KOPT-K1 (cell line): ENCODE measurements around the gene PHACTR1.
"Not testable (repeated sequence)": the region's sequence is repeated elsewhere in the genome, so short reads cannot be mapped to it uniquely, and the experiment has no call there.

Experiments used
- H3K27ac ChIP-seq: fragments of 200-600 bp; sonication (generic); 2 replicates; pipeline ENCODE4 v1.5.1; 2016; ENCODE audit warnings: antibody characterized with exemption, mild to moderate bottlenecking, low read depth, low read length; ENCODE audit not compliant: poor library complexity, severe bottlenecking
- H3K36me3 ChIP-seq: fragments of 200-600 bp; sonication (generic); 2 replicates; pipeline ENCODE4 v1.5.1; 2017; ENCODE audit warnings: antibody characterized with exemption, mild to moderate bottlenecking, low read length, moderate library complexity; ENCODE audit not compliant: insufficient read depth
- H3K9me3 ChIP-seq: fragments of 200-600 bp; sonication (generic); 2 replicates; pipeline ENCODE4 v1.5.1; 2017; ENCODE audit warnings: antibody characterized with exemption, low read length, mild to moderate bottlenecking; ENCODE audit not compliant: insufficient read depth, poor library complexity, severe bottlenecking

Gene PHACTR1

GRCh38 chr6:13105139-13105538 lies 388.6 kb downstream of the PHACTR1 start:
- H3K9me3 ChIP-seq: peaks cover 5% of the 10 kb centered on the region
- H3K36me3 ChIP-seq: no peaks in the 10 kb centered on the region
- H3K27ac ChIP-seq: no peak overlapping the region

DNA sequence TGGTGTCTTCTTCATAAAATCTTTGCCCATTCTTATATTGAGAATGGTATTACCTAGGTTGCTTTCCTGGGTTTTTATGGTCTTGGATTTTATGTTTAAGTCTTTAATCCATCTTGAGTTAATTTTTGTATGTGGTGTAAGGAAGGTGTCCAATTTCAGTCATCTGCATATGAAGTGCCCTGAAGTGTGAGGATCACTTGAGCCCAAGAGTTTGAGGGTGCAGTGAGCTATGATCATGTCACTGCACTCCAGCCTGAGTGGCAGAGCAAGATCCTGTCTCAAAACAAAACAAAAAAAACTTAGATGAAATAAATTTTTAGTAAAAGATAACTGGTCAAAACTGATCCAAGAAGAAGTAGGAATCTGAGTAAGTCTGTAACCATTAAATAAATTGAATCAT lies 396.4 kb downstream of the PHACTR1 start:
- no peaks in the 10 kb centered on the region for H3K36me3 ChIP-seq
- no peak overlapping the region for H3K27ac ChIP-seq
- H3K9me3 ChIP-seq: peaks cover 15% of the 10 kb centered on the region

DNA sequence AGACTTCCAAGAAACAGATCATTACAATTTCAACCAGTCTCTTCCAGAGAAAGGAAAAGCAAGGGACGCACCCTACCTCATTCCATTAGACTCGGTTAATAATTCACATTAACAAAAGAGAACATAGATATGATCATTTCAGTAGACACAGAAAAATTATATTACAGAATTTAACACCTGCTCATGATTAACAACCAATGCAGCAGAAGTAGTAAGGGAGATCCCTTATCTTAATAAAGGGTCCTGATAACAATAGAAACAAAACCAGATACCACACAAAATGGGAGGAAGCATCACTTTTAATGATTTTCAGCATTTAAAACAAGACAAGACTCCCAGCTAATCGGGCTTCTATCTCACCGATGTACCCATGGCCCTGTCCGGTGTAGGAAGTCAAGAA lies 396.8 kb downstream of the PHACTR1 start:
- Histone ChIP-seq H3K27ac (no peak overlapping the region), H3K9me3 (peaks cover 15% of the 10 kb centered on the region), H3K36me3 (no peaks in the 10 kb centered on the region)

- no peaks in the 10 kb centered on the region for H3K36me3 ChIP-seq
- no peak overlapping the region for H3K27ac ChIP-seq
- H3K9me3 ChIP-seq: peaks cover 15% of the 10 kb centered on the region
Observed at GRCh38 chr6:13113981-13114593, 397.5 kb downstream of the PHACTR1 start.

GRCh38 chr6:13116155-13116554 lies 399.6 kb downstream of the PHACTR1 start:
- Histone ChIP-seq H3K9me3 (peaks cover 2% of the 10 kb centered on the region), H3K36me3 (no peaks in the 10 kb centered on the region), H3K27ac (no peak overlapping the region)

DNA sequence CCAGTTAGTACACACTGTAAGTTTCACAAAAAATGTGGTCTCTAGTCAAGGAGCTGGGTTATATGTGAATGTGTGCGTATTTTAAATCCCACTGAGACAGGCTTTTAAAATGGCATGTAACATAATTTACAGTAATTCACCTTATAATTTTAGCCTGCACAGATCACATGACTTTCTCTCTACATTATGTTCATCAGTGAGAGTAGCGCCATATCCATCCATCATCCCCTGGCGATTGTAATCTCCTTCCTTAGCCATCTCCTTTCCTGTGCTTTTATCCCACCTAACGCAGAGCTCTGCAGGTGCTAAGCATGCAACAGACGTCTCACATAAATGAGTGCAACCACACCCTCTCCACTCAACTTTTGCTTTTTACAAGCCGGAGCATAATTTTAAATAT lies 401.0 kb downstream of the PHACTR1 start:
- no peak overlapping the region for H3K27ac ChIP-seq
- H3K9me3 ChIP-seq: no peaks in the 10 kb centered on the region
- no peaks in the 10 kb centered on the region for H3K36me3 ChIP-seq

DNA sequence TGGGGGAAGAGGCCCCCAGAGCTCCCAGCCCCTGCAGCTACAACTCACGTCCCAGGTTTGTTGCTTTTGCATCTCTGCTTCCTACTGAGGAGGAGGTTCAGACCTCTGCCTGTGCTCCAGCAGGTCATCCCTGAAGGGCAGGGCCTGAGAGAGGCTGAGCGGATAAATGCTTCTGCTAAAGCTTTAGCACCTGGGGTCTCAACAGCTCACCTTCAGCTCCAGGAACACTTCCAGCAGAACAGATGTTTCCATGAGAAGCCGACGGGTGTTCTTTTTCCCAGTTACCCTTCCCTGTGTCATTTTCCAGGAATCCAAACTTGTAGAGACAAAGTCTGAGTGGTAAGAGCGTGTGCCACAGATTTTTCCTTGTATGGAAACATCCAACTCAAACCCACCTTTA lies 403.0 kb downstream of the PHACTR1 start:
- no peaks in the 10 kb centered on the region for H3K9me3 ChIP-seq
- no peak overlapping the region for H3K27ac ChIP-seq
- no peaks in the 10 kb centered on the region for H3K36me3 ChIP-seq

DNA sequence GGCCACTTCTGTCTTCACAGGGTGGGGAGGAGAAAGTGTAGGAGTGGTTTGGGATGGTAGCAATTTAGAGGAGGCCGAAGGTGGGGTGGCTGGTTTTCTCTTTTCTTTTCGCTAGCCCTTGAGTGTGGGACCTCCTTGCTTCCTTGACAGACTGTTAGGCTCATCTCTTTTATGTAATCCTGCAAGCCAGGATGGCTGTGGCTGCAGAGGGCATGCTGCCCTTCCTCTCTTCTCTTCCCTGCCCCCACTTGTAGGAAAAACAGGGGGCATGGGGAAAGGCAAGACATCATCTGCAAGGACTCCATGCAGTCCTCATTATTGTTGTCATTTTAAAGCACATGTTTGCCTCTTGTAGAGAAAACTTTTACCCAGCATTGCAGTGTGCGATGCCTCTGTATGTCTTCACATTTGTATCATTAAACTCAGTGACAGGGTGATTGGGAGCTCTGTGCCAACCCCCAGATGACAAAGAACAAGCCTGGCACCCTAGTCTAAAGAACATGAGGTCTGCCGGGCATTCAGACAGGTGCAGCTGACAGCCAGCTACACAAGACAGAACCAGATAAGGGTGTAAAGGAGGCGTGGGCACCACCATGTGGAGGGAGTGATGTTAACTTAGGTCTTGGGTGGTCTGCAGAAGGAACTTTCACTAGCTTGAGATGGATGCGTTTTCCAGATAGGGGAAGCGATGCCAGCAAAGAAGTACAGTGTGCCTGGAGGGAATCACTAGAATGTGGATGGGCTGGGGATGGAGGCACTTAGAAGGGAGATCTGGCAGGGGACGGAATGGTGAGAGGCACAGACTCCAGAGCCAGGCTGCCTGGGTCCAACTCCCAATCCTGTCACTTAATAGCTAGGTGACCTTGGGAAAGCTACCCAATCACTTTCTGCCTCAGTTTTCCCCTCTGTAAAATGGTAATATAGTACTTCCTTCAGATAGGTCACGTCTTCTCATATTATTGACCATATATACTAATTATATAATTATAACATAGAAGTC lies 404.2 kb downstream of the PHACTR1 start:
- no peak overlapping the region for H3K27ac ChIP-seq

GRCh38 chr6:13124131-13124530 lies 407.6 kb downstream of the PHACTR1 start:
- H3K36me3 ChIP-seq: no peaks in the 10 kb centered on the region
- H3K27ac ChIP-seq: no peak overlapping the region
- H3K9me3 ChIP-seq: no peaks in the 10 kb centered on the region

More for the DNA sequence above, 404.2 kb downstream of the PHACTR1 start:
- Histone ChIP-seq H3K36me3 (no peaks in the 10 kb centered on the region), H3K9me3 (no peaks in the 10 kb centered on the region)

DNA sequence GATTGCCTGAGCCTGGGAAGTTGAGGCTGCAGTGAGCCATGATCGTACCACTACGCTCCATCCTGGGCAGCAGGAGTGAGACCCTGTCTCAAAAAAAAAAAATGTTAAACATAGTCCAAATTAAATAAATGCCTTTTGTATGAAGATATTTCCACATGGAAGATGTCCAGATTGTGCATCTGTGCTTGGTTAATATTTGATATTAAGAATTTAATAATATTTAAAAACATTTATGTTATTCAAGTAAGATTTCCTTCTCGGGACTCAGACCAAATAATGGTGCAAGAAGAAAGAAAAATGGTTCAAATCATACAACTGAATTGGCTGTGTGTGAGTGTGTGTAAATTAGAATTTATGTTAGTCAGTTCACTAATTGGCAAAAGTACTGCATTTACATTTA lies 409.3 kb downstream of the PHACTR1 start:
- Histone ChIP-seq H3K9me3 (no peaks in the 10 kb centered on the region), H3K36me3 (no peaks in the 10 kb centered on the region), H3K27ac (no peak overlapping the region)

GRCh38 chr6:13131935-13132661 lies 415.5 kb downstream of the PHACTR1 start:
- Histone ChIP-seq H3K36me3 (no peaks in the 10 kb centered on the region), H3K27ac (no peak overlapping the region), H3K9me3 (no peaks in the 10 kb centered on the region)

DNA sequence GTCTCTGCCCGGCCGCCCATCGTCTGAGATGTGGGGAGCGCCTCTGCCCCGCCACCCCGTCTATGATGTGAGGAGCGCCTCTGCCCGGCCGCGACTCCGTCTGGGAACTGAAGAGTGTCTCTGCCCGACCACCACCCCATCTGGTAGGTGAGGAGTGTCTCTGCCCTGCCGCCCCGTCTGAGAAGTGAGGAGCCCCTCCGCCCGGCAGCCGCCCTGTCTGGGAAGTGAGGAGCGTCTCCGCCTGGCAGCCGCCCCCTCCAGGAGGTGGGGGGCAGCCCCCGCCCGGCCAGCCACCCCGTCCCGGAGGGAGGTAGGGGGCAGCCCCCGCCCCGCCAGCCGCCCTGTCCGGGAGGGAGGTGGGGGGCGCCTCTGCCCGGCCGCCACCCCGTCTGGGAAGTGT lies 417.3 kb downstream of the PHACTR1 start:
- H3K36me3 ChIP-seq: not testable (repeated sequence)

DNA sequence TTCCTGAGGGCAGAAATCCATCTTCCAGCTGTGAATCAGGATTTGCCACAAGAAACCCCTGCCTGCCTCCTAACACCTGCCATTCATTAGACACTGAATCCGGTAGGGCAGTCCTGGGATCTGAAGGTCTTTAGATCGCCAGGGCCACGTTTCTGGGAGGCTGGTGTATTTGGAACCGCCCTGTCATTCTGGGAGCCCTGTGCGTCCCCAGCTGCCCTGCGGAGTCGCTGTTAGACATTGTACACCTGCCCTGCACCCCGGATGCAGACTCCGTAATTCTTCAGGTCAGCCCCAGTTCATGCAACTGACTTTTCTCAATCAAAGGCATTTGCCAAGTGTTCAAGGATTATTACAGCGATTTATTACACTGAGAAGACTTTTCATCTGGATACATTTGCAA lies 418.6 kb downstream of the PHACTR1 start:
- Histone ChIP-seq H3K9me3 (no peaks in the 10 kb centered on the region), H3K36me3 (no peaks in the 10 kb centered on the region), H3K27ac (no peak overlapping the region)

More for the DNA sequence above, 417.3 kb downstream of the PHACTR1 start:
- not testable (repeated sequence) for H3K27ac ChIP-seq, H3K9me3 ChIP-seq

- H3K27ac ChIP-seq: no peak overlapping the region
Observed at GRCh38 chr6:13139119-13139518, 422.6 kb downstream of the PHACTR1 start.

DNA sequence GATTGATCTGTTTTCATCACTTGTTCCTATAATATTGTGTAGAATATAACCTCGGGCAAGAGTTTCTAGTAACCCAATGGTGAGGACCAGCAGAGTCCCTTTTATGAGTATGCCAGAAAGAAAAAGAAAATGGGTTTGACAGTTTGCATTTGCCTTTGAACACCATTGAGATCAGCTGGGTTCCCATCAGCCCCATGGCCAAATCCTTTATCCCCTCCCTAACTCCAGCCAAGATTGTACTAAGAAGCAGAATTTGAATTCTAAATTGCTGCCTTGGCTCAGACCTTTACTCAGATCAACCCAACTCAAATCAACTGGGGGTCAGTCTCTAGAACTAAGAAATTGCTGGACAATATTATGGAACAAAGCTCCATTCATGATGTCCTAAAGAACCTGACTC lies 424.4 kb downstream of the PHACTR1 start:
- H3K36me3 ChIP-seq: no peaks in the 10 kb centered on the region
- H3K9me3 ChIP-seq: no peaks in the 10 kb centered on the region
- H3K27ac ChIP-seq: no peak overlapping the region

More at GRCh38 chr6:13139119-13139518, 422.6 kb downstream of the PHACTR1 start:
- no peaks in the 10 kb centered on the region for H3K9me3 ChIP-seq
- H3K36me3 ChIP-seq: no peaks in the 10 kb centered on the region
